HG03135 (cell line): ENCODE results near the gene SORT1.
"Not testable (repeated sequence)": the region's sequence is repeated elsewhere in the genome, so short reads cannot be mapped to it uniquely, and the experiment has no call there.

ENCODE experiments used
- ATAC-seq: cut with Tn5 transposase; IDR thresholded peaks from one replicate; pipeline ENCODE4 v1.9.1; 2021; ENCODE audit warnings: mild to moderate bottlenecking, moderate library complexity; ENCODE audit not compliant: unreplicated experiment

SORT1 gene

GRCh38 chr1:109383087-109383779 lies 14.5 kb downstream of the SORT1 start:
- no peak for ATAC-seq

- no peak for ATAC-seq
Observed at GRCh38 chr1:109381573-109381972, 16.1 kb downstream of the SORT1 start.

GRCh38 chr1:109379907-109380306 lies 17.8 kb downstream of the SORT1 start:
- no peak for ATAC-seq

- ATAC-seq, result no peak
Observed at GRCh38 chr1:109379422-109379821, 18.3 kb downstream of the SORT1 start.

GRCh38 chr1:109377698-109378097 lies 20.0 kb downstream of the SORT1 start:
- no peak for ATAC-seq

GRCh38 chr1:109373696-109374095 lies 24.0 kb downstream of the SORT1 start:
- not testable (repeated sequence) for ATAC-seq

- no peak for ATAC-seq
Observed at GRCh38 chr1:109373126-109373525, 24.6 kb downstream of the SORT1 start.

GRCh38 chr1:109372281-109372680 lies 25.4 kb downstream of the SORT1 start:
- no peak for ATAC-seq

- ATAC-seq, result no peak
Observed at GRCh38 chr1:109371341-109371739, 26.4 kb downstream of the SORT1 start.

- no peak for ATAC-seq
Observed at GRCh38 chr1:109370712-109371340, 26.9 kb downstream of the SORT1 start.

GRCh38 chr1:109369167-109369746 lies 28.5 kb downstream of the SORT1 start:
- ATAC-seq, result no peak

GRCh38 chr1:109368464-109368863 lies 29.3 kb downstream of the SORT1 start:
- no peak for ATAC-seq

GRCh38 chr1:109367626-109368025 lies 30.1 kb downstream of the SORT1 start:
- no peak for ATAC-seq

- ATAC-seq, result no peak
Observed at GRCh38 chr1:109365642-109366204, 32.0 kb downstream of the SORT1 start.

- no peak for ATAC-seq
Observed at GRCh38 chr1:109361649-109362048, 36.1 kb downstream of the SORT1 start.

- ATAC-seq, result no peak
Observed at GRCh38 chr1:109361069-109361468, 36.6 kb downstream of the SORT1 start.

- ATAC-seq, result no peak
Observed at GRCh38 chr1:109357616-109358015, 40.1 kb downstream of the SORT1 start.

GRCh38 chr1:109356915-109357314 lies 40.8 kb downstream of the SORT1 start:
- no peak for ATAC-seq

GRCh38 chr1:109356505-109356904 lies 41.2 kb downstream of the SORT1 start:
- no peak for ATAC-seq

GRCh38 chr1:109354929-109355328 lies 42.8 kb downstream of the SORT1 start:
- no peak for ATAC-seq

- no peak for ATAC-seq
Observed at GRCh38 chr1:109351457-109351856, 46.3 kb downstream of the SORT1 start.

GRCh38 chr1:109350655-109351054 lies 47.1 kb downstream of the SORT1 start:
- no peak for ATAC-seq
